HUES48 (cell line): ENCODE data around the gene PHACTR3.

Source experiments
- H3K27ac ChIP-seq: one replicate; pipeline ENCODE4 v1.7.0; 2013; ENCODE audit warnings: low read depth, low read length, inconsistent platforms
- H3K27me3 ChIP-seq: 2 replicates; pipeline ENCODE4 v1.6.1; 2013; ENCODE audit warnings: mild to moderate bottlenecking, low read length; ENCODE audit not compliant: control insufficient read depth, insufficient read depth
- H3K36me3 ChIP-seq: 2 replicates; pipeline ENCODE4 v1.6.1; 2013; ENCODE audit warnings: low read length; ENCODE audit not compliant: control insufficient read depth, insufficient read depth
- H3K4me1 ChIP-seq: 2 replicates; pipeline ENCODE4 v1.6.1; 2013; ENCODE audit warnings: mild to moderate bottlenecking, low read length; ENCODE audit not compliant: control insufficient read depth, insufficient read depth
- H3K4me3 ChIP-seq: 2 replicates; pipeline ENCODE4 v1.5.1; 2013; ENCODE audit warnings: mild to moderate bottlenecking, low read depth, low read length
- H3K9ac ChIP-seq: 2 replicates; pipeline ENCODE4 v1.6.1; 2013; ENCODE audit warnings: mild to moderate bottlenecking, low read depth, low read length, moderate library complexity
- H3K9me3 ChIP-seq: 2 replicates; pipeline ENCODE4 v1.6.1; 2013; ENCODE audit warnings: low read length; ENCODE audit not compliant: control insufficient read depth, insufficient read depth

PHACTR3 gene

DNA sequence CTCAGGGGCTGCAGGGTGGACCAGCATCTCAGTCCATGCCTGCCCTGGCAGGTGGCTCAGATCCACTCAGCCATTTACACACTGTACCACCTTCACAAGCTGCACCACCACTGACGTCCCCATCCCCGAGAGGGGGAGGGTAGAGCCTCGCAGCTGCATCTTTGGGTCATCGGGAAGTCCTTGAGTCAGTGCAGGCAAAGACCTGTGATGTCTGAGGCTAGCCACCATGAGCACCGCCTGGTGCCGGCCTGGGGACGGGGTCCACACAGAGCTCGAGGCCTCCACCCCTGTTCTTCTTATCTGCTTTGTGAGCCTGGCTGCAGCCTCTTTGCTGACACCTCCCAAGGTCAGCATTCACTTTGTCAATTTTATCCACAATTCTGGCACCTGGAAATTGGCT, 141.4 kb downstream of the PHACTR3 start:
- Histone ChIP-seq H3K36me3 (no peaks in the 10 kb centered on the region), H3K27me3 (peaks cover 11% of the 10 kb centered on the region), H3K9ac (no peak overlapping the region), H3K4me1 (no peaks in the 10 kb centered on the region), H3K4me3 (no peak overlapping the region), H3K9me3 (no peaks in the 10 kb centered on the region), H3K27ac (no peak overlapping the region)

DNA sequence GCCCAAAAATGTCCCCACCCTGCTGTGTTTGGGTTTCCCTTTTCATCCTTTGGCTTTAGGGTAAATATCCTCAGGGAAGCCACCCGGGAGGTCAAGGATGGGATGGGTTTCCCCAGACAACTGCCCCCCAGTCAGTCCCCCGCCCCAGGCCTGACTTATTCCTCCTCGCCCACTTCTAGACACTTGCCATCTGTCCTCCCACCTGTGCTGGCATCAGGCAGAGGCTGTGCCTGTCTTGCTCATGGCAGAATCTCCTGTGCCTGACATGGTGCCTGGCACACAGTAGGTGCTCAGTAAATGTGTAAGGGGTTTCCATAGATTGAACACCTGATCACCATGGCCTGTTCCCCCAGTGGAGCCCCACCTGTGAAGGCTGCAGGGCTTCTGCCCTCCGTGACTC, 141.8 kb downstream of the PHACTR3 start:
- Histone ChIP-seq H3K27ac (no peak overlapping the region), H3K9ac (no peak overlapping the region), H3K4me1 (no peaks in the 10 kb centered on the region), H3K9me3 (no peaks in the 10 kb centered on the region), H3K4me3 (no peak overlapping the region), H3K36me3 (no peaks in the 10 kb centered on the region), H3K27me3 (peaks cover 14% of the 10 kb centered on the region)

DNA sequence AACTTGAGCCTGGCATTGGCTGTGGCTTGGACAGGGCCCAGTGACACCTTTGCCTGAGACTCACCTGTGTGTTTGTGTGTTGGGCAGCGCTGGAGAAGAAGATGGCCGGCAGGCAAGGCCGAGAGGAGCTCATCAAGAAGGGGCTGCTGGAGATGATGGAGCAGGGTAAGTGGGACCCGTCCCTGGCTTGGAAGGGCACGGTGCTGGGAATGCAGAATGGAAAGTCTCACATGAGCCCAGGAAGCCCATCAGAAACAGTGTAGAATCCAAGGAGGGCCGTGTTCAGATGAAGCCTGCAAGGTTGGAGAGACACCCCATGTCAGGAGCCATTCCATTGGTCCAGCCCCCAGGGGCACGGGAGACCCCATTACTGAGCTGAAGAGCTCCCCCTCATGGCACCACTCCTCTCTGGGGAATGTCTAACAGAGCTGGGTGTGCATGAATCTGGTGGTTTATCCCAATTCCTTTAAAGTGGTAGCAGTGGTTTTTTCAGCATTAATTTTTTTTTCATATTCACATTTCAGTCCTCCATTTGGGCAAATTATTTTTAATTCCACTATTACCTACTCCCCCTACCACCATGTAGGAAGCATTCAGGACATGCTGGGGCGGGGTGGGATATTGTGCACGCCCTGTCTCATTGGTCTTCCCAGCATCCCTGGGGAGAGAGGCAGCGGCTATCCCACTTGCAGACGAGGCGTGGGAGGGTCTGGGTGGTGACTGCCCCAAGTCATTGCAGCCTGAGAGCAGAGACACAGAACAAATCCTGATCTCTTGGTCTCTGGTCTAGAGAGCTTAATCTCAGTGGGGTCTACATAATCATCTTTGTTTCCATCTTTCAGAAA, 143.6 kb downstream of the PHACTR3 start:
- no peak overlapping the region for H3K4me3 ChIP-seq
- no peaks in the 10 kb centered on the region for H3K9me3 ChIP-seq
- H3K9ac ChIP-seq = no peak overlapping the region
- H3K27me3 ChIP-seq = peaks cover 14% of the 10 kb centered on the region
- no peak overlapping the region for H3K27ac ChIP-seq
- H3K4me1 ChIP-seq = no peaks in the 10 kb centered on the region
- no peaks in the 10 kb centered on the region for H3K36me3 ChIP-seq

DNA sequence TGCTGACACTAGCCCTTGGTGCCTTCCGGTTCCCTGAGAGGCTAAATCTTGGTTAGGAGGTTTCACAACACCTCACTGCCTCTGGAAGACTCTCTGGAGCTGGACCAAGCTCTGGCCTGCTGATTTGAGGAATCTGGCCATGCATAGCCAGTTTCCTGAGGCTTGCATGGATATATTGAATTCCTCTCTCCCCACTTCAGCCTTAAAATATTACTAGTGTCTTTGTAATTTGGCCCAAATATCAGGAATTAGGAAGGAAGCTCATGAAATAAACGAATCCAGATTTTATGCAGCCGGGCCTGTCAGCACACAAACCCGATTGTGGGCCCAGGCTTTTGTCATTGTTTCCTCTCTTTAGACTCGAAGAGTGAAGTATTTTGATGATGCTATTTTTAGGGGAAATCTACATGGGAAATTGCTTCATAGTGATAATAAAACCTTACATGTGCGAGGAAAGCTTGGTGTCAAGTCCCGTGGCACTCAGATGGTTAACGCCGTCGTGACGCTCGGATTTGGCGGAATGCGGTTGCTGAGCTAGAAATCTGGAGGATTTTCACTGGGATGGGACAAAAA, 144.4 kb downstream of the PHACTR3 start:
- H3K27me3 ChIP-seq = peaks cover 14% of the 10 kb centered on the region
- no peaks in the 10 kb centered on the region for H3K4me1 ChIP-seq
- no peaks in the 10 kb centered on the region for H3K36me3 ChIP-seq

DNA sequence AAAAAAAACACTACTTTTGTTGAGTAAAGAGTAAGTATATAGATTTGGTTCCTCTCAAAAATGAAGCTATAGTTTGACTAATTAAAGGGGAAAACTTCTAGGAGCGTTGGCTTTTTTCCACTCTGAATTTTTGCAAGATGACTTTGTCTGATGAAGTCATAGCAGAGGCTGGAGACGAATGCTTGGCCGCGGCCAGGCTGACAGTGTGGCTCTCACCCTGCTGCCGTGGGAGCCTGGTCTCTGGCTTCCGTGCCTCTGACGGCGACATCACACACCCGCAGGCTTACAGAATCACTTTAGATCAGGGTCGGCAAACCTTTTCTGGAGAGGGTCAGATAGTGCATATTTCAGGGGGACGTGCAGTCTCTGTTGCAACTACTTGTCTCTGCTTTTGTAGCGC, 145.0 kb downstream of the PHACTR3 start:
- no peak overlapping the region for H3K4me3 ChIP-seq
- H3K9ac ChIP-seq = no peak overlapping the region
- no peaks in the 10 kb centered on the region for H3K9me3 ChIP-seq
- H3K27ac ChIP-seq = no peak overlapping the region
- H3K27me3 ChIP-seq = peaks cover 14% of the 10 kb centered on the region
- H3K4me1 ChIP-seq = no peaks in the 10 kb centered on the region
- no peaks in the 10 kb centered on the region for H3K36me3 ChIP-seq

More for the DNA sequence above, 144.4 kb downstream of the PHACTR3 start:
- H3K4me3 ChIP-seq = no peak overlapping the region
- no peaks in the 10 kb centered on the region for H3K9me3 ChIP-seq
- no peak overlapping the region for H3K9ac ChIP-seq
- H3K27ac ChIP-seq = no peak overlapping the region

DNA sequence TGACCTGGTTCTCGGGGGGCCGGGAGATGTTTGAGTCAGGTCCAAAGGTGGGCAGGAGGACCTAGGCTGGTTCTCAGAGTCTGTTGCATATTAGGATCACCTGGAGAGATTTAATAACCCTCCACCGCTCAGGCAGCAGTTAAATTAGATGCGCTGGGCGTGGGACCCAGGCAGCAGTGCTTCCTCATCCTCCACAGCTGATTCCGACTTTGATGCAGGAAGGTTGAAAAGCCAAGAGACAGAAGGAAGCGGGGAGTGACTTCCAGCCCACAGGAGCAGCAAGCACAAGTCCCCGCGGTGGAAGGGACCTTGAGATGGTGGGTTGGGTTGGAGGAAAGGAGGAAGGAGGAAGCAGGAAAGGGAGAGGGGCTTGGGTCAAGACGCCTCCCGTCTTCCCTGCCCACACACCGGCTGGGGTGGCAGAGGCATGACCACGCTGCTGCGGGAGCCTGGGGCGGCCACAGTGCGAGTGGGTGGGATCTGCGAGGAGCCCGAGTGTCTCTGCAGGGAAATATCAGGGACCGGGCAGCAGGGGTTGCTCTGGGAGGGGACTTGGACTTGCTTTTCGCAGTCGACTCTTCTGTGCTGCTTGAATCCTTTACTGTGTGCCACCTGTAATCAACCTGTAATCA, 146.0 kb downstream of the PHACTR3 start:
- Histone ChIP-seq H3K4me3 (no peak overlapping the region), H3K36me3 (no peaks in the 10 kb centered on the region), H3K9ac (no peak overlapping the region), H3K9me3 (no peaks in the 10 kb centered on the region), H3K27me3 (peaks cover 14% of the 10 kb centered on the region), H3K4me1 (no peaks in the 10 kb centered on the region), H3K27ac (no peak overlapping the region)

DNA sequence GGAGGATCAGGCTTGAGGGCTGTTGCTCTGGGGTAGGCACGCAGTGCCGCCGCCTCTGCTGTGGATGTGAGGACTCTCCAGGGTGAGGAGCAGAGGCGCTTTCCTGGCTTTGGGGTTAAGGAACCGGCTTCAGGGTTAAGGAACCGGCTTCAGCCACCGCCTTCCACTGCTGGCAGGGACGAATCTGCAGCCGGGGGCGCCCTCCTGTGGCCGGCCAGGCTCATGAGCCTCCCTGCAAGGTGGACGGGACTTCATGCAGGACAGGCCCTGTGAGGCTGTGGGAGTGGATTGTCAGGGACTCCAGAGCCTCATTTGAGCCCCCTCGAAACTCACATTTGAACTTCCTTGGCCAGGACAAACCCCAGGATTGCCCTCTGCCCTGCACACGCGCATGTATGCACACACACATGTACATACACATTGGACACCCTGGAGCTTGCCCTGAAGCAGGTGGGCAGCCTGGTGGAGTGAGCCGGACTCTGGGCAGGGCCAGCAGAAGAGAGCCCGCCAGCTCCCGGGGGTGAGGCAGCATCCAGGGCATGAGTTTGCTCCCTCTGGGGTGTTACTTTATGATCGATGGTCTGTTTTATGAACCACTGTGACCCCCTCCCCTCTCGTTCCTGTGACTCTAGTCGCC, 146.9 kb downstream of the PHACTR3 start:
- Histone ChIP-seq H3K9ac (no peak overlapping the region), H3K27ac (no peak overlapping the region), H3K36me3 (no peaks in the 10 kb centered on the region), H3K4me3 (no peak overlapping the region), H3K4me1 (no peaks in the 10 kb centered on the region), H3K27me3 (peaks cover 14% of the 10 kb centered on the region), H3K9me3 (no peaks in the 10 kb centered on the region)

DNA sequence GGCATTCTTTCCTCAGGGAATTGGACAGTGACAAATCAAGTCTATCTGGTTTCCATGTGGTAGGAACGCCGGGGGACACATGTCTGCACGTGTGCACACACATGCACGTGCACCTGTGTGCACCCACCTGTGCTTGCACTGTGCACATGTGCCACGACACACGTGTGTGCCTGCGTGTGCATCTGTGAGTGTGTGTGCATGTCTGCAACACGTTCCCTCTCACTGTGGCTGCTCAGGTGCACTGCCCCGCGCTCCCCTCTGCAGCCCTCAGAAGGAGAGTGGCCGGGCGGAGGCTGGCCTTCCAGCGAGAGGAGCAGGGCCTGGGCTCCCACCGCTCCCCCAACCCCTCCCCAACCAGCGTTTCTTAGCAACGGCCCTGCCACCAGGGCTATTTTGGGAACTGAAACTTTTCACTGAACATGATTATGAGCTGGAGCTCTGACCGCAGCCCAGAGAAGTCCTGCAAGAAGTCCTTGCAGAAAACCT, 147.8 kb downstream of the PHACTR3 start:
- no peaks in the 10 kb centered on the region for H3K36me3 ChIP-seq
- no peak overlapping the region for H3K4me3 ChIP-seq
- H3K27ac ChIP-seq = no peak overlapping the region
- H3K4me1 ChIP-seq = no peaks in the 10 kb centered on the region
- peaks cover 13% of the 10 kb centered on the region for H3K27me3 ChIP-seq
- no peak overlapping the region for H3K9ac ChIP-seq
- no peaks in the 10 kb centered on the region for H3K9me3 ChIP-seq

DNA sequence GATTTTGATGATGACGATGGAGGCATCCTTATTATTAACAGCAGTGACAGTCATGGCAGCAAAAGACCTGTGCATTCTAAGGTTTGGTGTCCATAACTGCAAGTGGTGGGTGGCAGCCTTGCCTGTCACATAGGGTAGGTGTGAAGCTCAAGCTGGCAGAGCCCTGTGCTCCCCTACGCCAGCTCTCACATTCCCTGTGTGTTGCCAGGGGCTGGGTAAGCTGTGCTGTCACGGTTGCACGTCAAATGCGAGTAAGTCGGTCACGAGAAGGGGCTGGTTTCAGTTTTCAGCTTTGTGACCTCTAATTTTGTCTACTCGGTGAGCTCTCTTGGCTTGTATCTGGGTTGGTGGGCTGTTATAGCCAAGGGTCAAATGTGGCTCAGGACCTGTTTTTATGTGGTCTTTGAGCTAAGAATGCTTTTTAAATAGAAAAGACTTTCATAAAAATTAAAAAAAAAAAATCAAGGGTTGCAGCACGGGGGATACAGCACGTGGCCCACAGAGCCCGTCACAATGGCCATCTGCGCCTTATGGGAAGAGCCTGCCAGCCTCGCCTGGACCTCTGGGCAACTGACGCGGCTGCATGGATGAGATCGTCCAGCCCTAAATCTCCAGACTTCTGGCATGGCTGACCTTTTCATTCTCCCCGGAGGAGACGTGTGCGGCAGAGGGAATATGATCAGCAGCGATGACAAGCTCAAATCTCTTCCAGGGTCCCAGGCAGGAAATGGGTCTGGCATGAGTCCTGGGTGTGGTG, 148.5 kb downstream of the PHACTR3 start:
- Histone ChIP-seq H3K36me3 (no peaks in the 10 kb centered on the region), H3K27ac (no peak overlapping the region), H3K9me3 (no peaks in the 10 kb centered on the region), H3K9ac (no peak overlapping the region), H3K4me3 (no peak overlapping the region), H3K4me1 (no peaks in the 10 kb centered on the region), H3K27me3 (peaks cover 11% of the 10 kb centered on the region)

DNA sequence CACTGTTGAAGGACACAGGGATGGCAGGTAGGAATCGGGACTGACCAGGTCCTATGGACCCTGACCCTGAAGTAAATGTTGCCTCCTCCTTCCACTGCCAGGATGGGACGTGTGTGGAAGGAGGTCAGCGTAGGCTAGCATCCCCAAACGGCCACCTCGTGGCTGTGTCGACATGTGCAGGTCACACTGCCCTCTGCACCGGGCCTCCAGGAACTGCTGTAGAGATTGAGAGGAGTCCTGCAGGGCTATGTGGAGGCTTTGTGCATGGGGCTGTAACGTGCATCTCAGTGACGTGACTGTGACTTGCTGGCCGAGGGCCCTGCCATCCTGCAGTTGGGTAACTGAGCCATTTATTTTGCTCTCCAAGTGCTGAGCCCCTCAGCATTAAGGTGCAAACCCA, 149.5 kb downstream of the PHACTR3 start:
- peaks cover 11% of the 10 kb centered on the region for H3K27me3 ChIP-seq
- H3K9me3 ChIP-seq = no peaks in the 10 kb centered on the region

More for the DNA sequence above, 149.5 kb downstream of the PHACTR3 start:
- Histone ChIP-seq H3K27ac (no peak overlapping the region), H3K36me3 (no peaks in the 10 kb centered on the region), H3K4me3 (no peak overlapping the region), H3K4me1 (no peaks in the 10 kb centered on the region), H3K9ac (no peak overlapping the region)
